Smooth muscle cell of the brain vasculature (primary cell): ENCODE measurements around the gene CCDC50.

ENCODE experiments used
- DNase-seq: peaks from one replicate; pipeline ENCODE4 v3.0.0-alpha.2; 2012; ENCODE audit warnings: low read depth, low spot score

Gene CCDC50, protein sequence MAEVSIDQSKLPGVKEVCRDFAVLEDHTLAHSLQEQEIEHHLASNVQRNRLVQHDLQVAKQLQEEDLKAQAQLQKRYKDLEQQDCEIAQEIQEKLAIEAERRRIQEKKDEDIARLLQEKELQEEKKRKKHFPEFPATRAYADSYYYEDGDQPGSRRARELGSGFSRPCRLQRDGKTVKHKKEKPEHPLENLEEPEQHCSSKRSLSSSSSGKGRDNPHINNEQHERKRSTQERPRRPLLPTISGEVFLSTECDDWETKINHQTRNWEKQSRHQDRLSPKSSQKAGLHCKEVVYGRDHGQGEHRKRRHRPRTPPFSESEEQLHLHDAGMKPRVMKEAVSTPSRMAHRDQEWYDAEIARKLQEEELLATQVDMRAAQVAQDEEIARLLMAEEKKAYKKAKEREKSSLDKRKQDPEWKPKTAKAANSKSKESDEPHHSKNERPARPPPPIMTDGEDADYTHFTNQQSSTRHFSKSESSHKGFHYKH

GRCh38 chr3:191328962-191329653 lies at the start of gene CCDC50:
Gene CCDC50, plus strand, starts transcription at chr3:191329394. Its CDS starts 281 bp downstream, at chr3:191329675.
- DNase-seq, result no peak

DNA sequence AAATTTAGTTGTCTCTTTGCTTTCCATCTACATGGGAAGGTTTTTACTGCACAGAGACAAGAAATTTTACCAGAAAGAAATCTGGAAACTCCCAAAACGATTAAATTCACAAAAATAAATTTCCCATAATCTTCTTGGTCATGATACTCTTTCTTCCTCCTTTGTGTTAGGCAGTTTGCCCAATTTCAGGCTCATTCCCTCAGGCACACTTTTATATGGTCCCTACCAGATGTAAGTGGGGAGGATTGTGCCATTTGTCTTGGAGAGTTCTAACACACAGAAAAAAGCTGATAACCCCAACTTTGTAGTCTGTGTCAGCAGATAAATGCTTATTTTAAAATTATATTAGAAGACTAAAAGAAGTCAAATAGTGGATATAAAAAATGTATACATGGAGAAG lies 49.1 kb upstream of the CCDC50 start:
- no peak for DNase-seq

DNA sequence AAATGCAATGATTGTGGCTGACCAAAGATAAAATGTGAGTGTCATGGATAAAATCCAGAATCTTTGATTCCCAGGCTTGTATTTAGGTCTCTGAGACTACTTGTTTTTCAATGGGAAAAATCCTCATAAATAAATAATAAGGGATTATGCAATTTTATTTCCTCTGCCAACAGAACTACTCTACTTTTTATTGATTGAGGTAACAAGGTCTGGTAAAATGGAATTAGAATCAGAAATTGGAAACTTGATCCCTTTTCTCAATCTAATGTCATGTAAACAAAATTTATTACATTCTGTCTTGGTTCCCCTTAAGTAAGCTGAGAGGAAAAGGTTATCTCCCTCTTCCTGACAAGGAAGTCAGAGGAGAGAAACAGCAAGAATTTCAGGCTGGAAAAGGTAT lies 48.3 kb upstream of the CCDC50 start:
- DNase-seq, result no peak

GRCh38 chr3:191282251-191283185 lies 46.7 kb upstream of the CCDC50 start:
- no peak for DNase-seq

DNA sequence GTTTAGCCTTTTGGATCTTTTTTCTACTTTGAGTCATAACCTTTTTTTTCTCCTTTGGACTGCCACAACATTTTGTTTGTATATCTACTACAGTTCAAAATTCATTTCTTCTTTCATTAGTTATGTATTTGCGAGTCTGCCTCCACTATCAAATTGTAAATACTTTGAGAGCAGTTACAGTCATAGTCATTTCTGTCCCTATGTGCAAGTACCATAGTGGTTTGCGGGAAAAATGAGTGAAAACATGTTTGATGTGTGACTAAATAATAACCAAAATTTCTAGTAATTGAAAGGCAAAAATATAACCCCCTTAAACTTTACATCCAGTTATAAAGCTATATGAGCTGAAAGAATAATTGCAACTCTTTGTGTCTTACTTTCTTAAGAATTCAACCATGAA lies 45.8 kb upstream of the CCDC50 start:
- no peak for DNase-seq

- no peak for DNase-seq
Observed at GRCh38 chr3:191290311-191291025, 38.7 kb upstream of the CCDC50 start.

- no peak for DNase-seq
Observed at GRCh38 chr3:191292243-191293015, 36.8 kb upstream of the CCDC50 start.

DNA sequence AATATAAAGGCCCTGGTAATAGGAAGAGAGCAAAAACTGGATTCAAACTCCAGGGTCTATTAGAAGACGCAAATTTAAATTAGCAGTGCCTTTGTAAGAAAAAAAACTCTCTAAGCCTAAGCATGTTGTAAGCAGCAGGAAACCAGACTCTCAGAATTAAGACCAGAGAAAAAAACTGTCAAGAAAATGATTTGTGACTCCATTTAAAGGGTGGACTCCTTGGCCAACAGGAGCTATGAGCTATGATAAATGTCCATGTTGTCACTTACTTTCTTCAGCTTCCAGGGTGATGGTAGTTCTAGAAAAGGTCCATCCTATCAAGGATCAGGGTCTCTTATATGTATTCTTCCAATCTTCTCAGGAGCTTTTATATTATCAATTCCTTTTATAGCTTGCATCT lies 34.9 kb upstream of the CCDC50 start:
- DNase-seq, result no peak

GRCh38 chr3:191296041-191296541 lies 33.1 kb upstream of the CCDC50 start:
- DNase-seq, result no peak

- DNase-seq, result no peak
Observed at GRCh38 chr3:191298846-191299245, 30.3 kb upstream of the CCDC50 start.

DNA sequence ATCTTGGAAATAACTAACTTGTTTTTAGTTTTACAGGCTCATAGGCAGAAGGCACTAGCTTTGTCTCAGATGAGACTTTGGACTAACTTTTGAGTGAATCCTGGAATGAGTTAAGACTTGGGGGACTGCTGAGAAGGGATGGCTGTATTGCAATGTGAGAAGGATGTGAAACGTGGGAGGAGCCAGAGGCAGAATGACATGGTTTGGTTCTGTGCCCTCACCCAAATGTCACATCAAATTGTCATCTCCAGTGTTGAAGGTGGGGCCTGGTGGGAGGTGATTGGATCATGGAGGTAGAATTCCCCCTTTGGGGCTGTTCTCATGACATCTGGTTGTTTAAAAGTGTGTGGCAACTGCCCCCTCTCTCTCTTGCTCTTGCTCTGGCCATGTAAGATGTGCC lies 28.8 kb upstream of the CCDC50 start:
- DNase-seq, result no peak

GRCh38 chr3:191301017-191301416 lies 28.2 kb upstream of the CCDC50 start:
- no peak for DNase-seq

DNA sequence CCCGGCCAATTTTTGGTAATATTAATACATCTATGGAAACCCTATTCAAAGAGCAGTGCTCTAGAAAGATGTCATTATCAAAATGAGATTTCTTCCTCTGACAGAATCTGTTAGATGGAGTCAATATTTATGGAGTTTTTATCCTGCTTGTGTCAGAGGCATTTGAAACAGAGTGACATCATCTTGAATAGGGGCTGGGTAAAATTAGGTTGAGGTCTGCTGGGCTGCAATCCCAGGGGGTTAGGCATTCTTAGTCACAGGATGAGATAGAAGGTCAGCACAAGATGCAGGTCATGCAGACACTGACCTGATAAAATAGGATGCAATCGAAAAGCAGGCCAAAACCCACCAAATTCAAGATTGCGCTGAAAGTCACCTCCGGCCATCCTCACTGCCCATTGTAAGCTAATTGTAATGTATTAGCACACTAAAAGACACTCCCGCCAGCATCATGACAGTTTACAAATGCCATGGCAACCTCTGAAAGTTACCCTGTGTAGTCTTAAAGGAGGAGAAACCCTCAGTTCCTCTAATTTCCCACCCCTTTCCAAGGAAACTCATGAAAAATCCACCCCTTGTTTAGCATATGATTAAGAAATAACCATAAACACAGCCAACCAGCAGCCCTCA lies 27.3 kb upstream of the CCDC50 start:
- no peak for DNase-seq

DNA sequence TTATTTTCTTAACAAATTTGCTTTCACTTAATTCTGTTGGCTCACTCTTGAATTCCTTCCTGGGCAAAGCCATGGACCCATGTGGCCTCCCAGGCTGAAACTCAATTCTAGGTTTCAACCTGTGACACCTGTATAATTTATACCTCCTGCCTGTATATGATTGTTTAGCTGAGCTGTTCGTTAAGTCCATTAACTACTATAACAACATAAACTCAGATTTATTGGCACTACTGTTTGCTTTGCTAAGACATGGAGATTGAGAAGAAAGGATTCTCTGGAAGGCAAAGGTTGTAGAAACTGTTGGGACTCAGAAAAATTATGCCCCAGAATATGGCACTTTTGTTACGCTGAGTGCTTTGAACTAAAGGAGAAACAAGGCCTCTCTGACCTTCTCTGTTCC lies 26.7 kb upstream of the CCDC50 start:
- DNase-seq, result no peak

GRCh38 chr3:191303596-191303995 lies 25.6 kb upstream of the CCDC50 start:
- DNase-seq, result no peak

- DNase-seq, result no peak
Observed at GRCh38 chr3:191306428-191306827, 22.8 kb upstream of the CCDC50 start.

DNA sequence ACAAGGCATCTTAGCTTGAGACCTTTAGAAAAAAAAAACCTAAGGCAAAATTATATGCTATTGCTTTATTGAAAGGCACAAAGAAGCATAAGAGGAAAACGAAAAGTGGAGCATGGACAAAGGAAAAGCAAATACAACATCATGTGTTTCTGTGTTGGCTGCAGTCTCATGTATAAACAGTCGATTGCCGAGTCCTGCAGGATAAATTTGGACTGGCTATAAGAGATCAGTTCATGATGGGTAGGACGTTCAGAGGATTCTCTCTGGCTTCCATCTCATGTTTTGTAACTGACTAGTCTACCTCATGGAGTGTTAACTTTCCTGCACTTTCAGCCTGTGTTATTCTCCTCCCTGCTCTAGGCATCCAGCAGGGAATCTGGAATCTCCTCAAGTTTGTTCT lies 21.9 kb upstream of the CCDC50 start:
- DNase-seq, result no peak

- DNase-seq, result no peak
Observed at GRCh38 chr3:191313296-191313695, 15.9 kb upstream of the CCDC50 start.

GRCh38 chr3:191314109-191314728 lies 15.0 kb upstream of the CCDC50 start:
- DNase-seq, result no peak
